ENCODE results near the gene RAPGEF1. TPM values are rescaled to one million over a fixed set of nuclear protein-coding genes. Genes with fewer than 3 reads are reported as not detected.
A peak's percentile ranks its signal among the peaks of the same experiment; 100 is the strongest.

Gene RAPGEF1
- total and polyA plus RNA-seq, 12 donors: 39.6 to 135 (median 111) TPM

GRCh38 chr9:131562032-131562959 lies 177.6 kb downstream of the RAPGEF1 start:
- TF ChIP-seq CTCF (IDR thresholded peaks at IDR 0.05): no peak
- Histone ChIP-seq H3K27ac (no peak overlapping the region), H3K4me3 (no peak overlapping the region), H3K9me3 (peaks cover 0 to 36% (median 5%) of the 10 kb centered on the region in 11 donors), H3K36me3 (peaks cover 0 to 1% (median 0%) of the 10 kb centered on the region in 9 donors), H3K27me3 (no peaks in the 10 kb centered on the region), H3K4me1 (no peaks in the 10 kb centered on the region)
- intact Hi-C loops (cut with DNase I): no loop called here
- ATAC-seq (no peak), DNase-seq (no peak)
- 55 to 57% methylated on average over 9 of the region's 9 CpGs for WGBS, 2 donors

- TF ChIP-seq CTCF (IDR thresholded peaks at IDR 0.05): no peak
- intact Hi-C loops (cut with DNase I): no loop called here
- Histone ChIP-seq H3K36me3 (no peaks in the 10 kb centered on the region), H3K9me3 (peaks cover 0 to 31% (median 2%) of the 10 kb centered on the region in 11 donors), H3K27ac (no peak overlapping the region), H3K4me1 (no peaks in the 10 kb centered on the region), H3K4me3 (no peak overlapping the region), H3K27me3 (peaks cover 0 to 21% (median 16%) of the 10 kb centered on the region in 7 donors)
- ATAC-seq (no peak), DNase-seq (no peak)
- WGBS, 2 donors: 77 to 89% methylated on average over 1 of the region's 1 CpG
Observed at GRCh38 chr9:131559421-131560000, 180.4 kb downstream of the RAPGEF1 start.

GRCh38 chr9:131557855-131558548 lies 181.9 kb downstream of the RAPGEF1 start:
- no peaks in the 10 kb centered on the region for H3K36me3 ChIP-seq
- H3K27me3 ChIP-seq: peaks cover 0 to 35% (median 29%) of the 10 kb centered on the region in 7 donors
- 94 to 95% methylated on average over 24 to 25 of the region's 25 CpGs for WGBS, 2 donors
- no peaks in the 10 kb centered on the region for H3K4me1 ChIP-seq
- intact Hi-C loops (cut with DNase I): no loop called here
- no peak for TF ChIP-seq CTCF (IDR thresholded peaks at IDR 0.05)
- no peak overlapping the region for H3K4me3 ChIP-seq
- peaks cover 0 to 20% (median 0%) of the 10 kb centered on the region in 11 donors for H3K9me3 ChIP-seq
- H3K27ac ChIP-seq: no peak overlapping the region
- ATAC-seq: peak in 3 of 8 donors; percentile 19 to 43 (median 20)
- DNase-seq: no peak
